NCI-H1436 treated with DMSO at 0.1 percent for 48 hours (cell line): Measurements from ENCODE around the gene TLX3.

Experiments used
- DNase-seq: peaks from one replicate; lab custom pipeline; 2025; lab: John Stamatoyannopoulos, UW

Gene TLX3

DNA sequence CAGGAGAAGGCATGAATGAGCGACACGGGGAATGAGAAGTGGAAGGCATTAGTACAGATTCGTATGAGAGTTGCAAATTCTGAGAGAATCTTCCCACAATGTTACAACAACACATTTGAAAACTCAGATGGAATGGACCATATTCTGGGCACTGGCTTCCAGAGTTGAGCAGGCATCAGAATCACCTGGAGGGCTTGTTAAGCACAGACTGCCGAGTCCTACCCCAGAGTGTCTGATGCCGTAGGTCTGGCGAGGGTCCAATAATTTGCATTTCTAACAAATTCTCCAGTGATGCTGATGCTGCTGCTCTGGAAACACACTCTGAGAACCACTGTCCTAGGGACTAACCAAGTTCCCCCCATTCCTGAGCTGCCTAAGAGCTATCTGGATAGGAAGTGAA lies 2.9 kb upstream of the TLX3 start:
- DNase-seq: no peak

GRCh38 chr5:171306781-171307591 lies 2.1 kb upstream of the TLX3 start:
- DNase-seq: no peak

DNA sequence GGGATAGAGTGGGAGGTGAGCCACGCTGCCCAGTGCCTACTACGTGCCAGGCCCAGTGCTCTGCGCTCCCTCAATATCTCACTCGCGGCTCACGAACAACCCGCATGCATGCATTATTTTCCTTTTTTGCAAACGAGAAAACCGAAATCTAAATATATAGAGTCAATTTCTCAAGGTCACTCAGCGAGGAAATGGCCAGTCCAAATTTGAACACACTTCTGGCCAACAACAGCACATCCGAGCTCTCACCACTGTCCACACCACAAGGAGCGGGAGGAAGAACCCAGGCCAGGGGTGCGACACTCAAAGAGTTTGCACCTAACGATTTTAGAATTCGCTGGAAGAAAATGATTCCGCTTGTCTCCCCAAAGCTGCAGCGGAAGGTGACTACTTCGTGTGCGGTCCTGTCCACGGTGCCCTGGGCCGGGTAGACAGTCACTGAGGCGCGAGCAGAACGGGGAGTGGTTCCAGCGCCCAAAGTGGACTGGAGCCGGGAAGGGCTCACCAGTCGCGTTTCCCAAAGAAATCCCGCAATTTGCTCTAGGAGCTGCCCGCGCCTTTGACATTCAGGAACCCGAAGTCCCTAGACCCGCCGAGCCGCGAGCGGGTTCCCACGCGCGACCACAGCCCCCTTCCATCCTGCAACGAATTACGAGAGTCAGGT lies 1.1 kb upstream of the TLX3 start:
- no peak for DNase-seq

GRCh38 chr5:171309276-171310211 lies 496 bp downstream of the TLX3 start:
- no peak for DNase-seq

- DNase-seq: no peak
These were observed 1.3 kb downstream of the TLX3 start for GRCh38 chr5:171310212-171310818.

GRCh38 chr5:171310819-171311321 lies 1.8 kb downstream of the TLX3 start:
- DNase-seq: no peak

DNA sequence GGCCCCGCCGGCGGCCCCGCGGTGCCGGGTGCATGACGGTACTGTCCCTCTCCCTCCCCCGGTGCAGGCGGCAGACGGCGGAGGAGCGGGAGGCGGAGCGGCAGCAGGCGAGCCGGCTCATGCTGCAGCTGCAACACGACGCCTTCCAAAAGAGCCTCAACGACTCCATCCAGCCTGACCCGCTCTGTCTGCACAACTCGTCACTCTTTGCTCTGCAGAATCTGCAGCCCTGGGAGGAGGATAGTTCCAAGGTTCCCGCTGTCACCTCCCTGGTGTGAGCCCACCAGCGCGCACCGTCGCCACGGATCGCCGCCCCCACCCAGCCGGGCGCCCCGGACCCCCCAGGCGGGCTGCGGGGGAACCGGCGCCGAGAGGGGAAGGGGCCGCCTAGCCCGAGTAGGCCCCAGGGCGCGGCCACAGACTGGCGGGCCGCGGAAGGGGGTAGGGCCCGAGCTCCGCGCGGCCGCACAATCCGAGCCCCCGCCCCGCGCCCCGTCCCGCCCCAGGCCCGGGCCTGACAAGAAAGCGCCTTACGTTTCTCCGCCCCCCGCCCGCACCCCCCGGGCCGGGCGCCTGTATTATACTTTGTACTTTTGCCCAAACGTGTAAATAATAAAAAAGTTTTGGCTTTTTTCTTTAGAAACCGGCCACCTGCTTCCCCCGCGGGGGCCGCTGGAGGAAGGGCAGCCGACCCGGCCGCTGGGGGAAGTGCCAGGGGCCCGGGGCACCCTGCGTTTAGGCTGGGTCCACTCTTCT lies 2.5 kb downstream of the TLX3 start:
- DNase-seq: no peak

DNA sequence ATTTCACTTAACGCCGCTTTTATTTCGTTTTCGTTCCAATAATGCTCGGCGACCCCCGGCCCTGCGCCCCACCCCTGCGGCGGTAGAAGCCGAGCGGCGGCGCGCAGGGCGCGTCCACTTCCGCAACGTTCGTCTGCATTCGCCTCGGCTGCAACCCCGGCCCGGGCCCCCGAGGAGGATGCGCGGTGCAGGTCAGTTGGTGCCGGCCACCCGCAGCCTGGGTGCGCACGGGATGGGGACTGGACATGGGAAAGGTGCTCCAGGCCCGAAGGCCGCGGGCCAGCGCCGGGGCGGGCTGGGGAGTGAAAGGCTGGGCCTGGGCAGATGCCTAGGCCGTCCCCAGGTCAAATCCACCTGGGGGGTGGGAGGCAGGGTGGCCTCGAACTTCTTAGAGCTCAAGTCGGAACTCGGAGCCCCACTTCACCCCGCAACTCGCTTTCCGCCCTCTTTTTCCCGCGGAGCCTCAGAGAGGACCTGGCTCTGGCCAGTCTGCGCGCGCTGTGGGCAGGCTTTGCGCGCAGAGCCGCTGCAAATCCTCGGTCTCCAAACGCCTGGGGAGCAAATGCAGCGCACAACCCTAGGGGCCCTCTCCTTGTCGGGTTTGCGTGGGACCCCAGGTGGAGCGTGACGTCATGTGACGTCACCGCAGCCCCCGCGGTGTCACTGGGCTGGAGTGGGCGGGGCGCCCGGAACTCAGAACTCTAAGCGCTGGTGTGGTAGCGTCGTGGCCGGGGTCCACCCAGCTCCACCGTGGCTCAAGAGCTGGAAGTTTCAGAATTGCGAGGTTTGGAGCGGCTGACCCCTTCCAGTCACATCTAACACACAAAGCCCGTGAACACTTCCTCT lies 3.3 kb downstream of the TLX3 start:
- no peak for DNase-seq

DNA sequence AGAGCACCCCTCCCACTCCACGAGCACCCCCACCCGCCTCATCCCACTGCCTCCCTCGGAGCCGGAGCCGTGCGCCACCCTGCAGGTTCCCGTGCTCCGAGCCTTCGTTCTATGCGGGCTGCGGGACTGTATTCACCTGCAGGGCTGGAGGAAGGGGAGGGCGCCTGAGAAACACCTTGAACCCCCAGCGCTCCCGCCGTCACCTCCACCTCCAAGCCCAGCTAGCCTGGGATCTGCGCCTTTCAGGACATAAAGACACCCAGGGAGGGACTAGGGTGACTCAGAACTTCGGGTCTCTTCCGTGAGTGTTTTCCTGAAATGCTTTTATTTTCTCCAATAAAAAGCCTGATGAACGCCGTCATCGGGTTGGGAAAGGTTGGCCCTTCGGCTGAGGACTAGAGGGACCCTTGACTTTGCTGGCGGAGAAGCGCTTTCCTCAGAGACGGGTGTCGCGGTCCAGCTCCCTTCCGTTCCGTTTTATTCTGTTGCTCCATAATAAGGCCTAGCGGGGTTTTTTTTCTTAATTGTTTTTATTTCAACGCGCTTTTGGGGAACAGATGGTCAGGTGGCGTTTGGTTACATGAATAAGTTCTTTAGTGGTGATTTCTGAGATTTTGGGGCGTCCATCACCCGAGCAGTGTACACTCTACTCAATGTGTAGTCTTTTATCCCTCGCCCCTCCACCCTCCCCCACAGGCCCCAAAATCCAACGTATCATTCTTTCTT lies 4.6 kb downstream of the TLX3 start:
- DNase-seq: no peak

DNA sequence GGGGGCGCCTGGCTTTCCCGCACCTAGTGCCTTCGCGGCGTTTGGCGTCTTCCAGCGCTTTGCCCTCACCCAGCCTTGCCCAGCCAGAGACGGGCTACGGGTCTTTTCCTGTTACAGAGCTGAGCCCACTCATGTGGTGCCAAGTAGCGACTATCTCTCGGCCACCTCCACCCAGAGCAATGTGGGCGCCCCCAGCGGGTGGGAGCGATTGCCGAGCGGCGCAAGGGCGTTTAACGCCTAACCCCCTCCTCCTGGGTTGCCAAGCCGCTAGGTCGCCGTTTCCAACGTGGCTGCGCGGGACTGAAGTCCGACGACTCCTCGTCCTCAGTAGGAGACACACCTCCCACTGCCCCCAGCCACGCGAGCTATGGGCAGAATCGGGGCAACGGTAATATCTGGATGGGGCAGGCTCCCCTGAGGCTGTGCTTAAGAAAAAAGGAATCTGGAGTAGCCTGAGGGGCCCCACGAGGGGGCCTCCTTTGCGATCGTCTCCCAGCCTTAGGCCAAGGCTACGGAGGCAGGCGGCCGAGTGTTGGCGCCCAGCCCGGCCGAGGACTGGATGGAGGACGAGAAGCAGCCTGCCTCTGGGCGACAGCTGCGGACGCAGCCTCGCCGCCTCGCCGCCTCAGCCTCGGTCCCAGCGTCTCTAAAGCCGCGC lies 5.8 kb downstream of the TLX3 start:
- DNase-seq: no peak

DNA sequence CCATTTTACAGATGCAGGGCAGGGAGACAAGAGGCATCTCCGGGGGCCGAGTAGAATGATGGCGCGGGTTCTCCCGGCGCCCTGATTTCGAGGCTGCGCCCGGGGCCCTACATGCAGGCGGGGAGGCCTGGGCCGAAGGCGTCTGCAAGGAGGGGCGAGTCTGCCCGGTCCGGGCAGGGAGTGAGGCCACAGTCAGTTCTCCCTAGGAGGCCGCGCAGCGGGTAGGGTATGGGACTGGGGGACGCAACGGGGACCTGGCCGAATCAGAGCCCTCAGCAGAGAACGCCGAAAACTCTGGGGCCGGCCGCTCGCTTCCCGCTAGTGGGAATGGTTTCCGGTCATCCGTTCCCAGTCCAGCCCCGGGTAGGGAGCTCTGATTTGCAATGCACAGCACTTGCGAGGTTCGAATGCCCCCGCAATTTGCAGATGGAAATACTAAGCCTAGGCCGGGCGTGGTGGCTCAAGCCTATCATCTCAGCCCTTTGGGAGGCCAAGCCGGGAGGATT lies 6.4 kb downstream of the TLX3 start:
- DNase-seq: no peak

DNA sequence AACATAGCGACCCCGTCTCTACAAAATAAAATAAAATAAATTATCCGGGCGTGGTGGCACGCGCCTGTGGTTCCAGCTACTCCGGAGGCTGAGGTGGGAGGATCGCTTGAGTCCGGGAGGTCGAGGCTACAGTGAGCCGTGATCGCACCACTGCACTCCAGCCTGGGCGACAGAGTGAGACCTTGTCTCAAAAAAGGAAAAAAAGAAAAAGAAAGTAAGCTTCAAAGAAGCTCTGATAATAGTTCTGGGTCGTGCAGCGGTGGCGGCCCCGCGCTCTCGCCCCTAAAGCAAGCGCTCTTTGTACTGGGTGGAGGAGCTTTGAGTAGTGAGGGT lies 6.8 kb downstream of the TLX3 start:
- DNase-seq: no peak

- no peak for DNase-seq
These were observed 7.4 kb downstream of the TLX3 start for GRCh38 chr5:171316258-171317121.

GRCh38 chr5:171317230-171317629 lies 8.2 kb downstream of the TLX3 start:
- no peak for DNase-seq

GRCh38 chr5:171318026-171318425 lies 9.0 kb downstream of the TLX3 start:
- DNase-seq: no peak

DNA sequence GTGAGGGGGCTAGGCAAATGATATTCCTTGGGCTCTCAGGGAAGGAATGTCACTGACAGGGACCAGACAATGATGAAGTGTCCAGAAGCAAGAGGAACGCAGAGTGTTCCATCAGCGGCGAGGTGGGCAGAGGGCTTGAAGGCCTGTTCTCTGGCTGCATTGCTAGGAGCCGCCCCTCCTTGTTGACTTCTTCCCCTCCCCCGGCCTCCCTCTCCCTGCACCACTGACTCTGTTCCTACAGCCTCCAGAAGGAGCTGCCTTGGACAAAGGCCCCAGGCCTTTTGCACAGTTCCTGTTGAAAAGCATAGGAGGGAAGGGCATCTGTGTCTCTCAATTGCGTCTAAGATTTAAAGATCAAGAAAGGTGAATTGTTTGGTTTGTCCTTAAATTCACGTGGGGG lies 12.4 kb downstream of the TLX3 start:
- DNase-seq: no peak

DNA sequence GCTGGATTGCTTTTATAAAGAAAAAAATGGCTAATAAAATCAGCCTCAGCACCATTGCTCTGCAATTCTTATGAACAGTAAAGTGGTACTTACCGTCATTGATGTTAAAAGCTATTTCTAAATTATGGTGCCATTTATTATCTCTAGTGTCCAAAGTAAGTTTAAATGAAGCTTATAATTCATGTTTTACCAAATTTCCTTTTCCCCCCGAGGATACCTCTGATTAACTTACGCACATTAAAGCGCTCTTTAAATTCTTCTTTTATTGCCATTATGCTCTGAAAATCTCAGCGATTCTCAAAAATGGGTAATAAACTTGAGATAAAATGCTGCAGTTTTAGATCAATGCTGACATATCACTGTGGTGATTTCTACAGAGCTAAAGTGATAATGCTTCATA lies 13.5 kb downstream of the TLX3 start:
- DNase-seq: no peak

DNA sequence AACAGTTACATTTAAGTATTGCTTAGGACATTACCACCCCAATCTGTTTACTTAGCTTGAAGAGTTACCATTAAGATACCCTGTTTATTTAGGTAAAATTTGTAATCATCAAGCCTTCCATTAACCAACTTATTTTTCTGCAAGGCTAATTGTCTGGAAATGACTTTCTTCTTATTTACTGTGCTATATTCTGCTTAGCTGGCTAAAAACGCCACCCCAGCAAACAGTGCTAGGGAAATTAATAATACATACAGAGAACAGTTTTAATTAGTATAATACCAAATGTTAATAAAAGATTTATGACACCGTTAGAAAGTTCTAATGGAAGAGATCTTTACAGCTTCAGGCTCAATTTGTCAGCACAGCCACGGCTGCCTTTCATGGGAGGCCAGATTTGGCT lies 14.0 kb downstream of the TLX3 start:
- DNase-seq: no peak
